Colonic mucosa (tissue), 4 donors: ENCODE results near the gene CAMK4. TPM values are rescaled to one million over a fixed set of nuclear protein-coding genes. Genes with fewer than 3 reads are reported as not detected.

ENCODE experiments used
- DNase-seq: peaks from one replicate; pipeline ENCODE4 v3.0.0-alpha.2; 2020
- H3K27ac ChIP-seq: fragments of 200-600 bp; one replicate; pipeline ENCODE4 v1.8.0; 2021
- H3K27me3 ChIP-seq: fragments of 200-600 bp; one replicate; pipeline ENCODE4 v1.8.0; 2021
- H3K36me3 ChIP-seq: fragments of 200-600 bp; one replicate; pipeline ENCODE4 v1.8.0; 2021
- H3K4me1 ChIP-seq: fragments of 200-600 bp; one replicate; pipeline ENCODE4 v1.8.0; 2021; ENCODE audit warnings: mild to moderate bottlenecking
- H3K4me3 ChIP-seq: fragments of 200-600 bp; one replicate; pipeline ENCODE4 v1.8.0; 2021
- H3K9ac ChIP-seq, 2 donors: one replicate each; pipeline ENCODE4 v1.7.0; 2013; ENCODE audit warnings: control low read depth in 2 of 2, low read depth in 2 of 2, low read length in 2 of 2
- H3K9me3 ChIP-seq: fragments of 200-600 bp; one replicate; pipeline ENCODE4 v1.8.0; 2021
- intact Hi-C: fragments of 100-400 bp; cut with DNase I; formaldehyde crosslinking; loops from one replicate; pipeline ENCODE4 v1.14.1; 2022
- total RNA-seq, 2 donors: library from RNA; stranded (reverse); fragmentation: NEBNext Ultra II Directional in 1 of 2; extraction: Animal tissue kit (Norgen Biotek cat#: 25700) in 1 of 2; gene quantifications; one replicate each; pipeline ENCODE4 v1.2.1, GENCODE V29; 2021
- TF ChIP-seq, protein P1 (sequence below): fragments of 200-600 bp; IDR thresholded peaks from one replicate; pipeline ENCODE4 v1.8.0; 2022; ENCODE audit warnings: antibody characterized with exemption, mild to moderate bottlenecking
- donor health status: healthy.
- donor health status: DM: no; HTN: no; CAD: no.
- donor health status: DM: no; HTN: no; CAD: no.

The CAMK4 gene
- total RNA-seq, 2 donors from 2014 or later = 2.4 to 2.9 TPM

GRCh38 chr5:111385970-111386831, 162.0 kb downstream of the CAMK4 start:
- TF ChIP-seq, protein P1, sequence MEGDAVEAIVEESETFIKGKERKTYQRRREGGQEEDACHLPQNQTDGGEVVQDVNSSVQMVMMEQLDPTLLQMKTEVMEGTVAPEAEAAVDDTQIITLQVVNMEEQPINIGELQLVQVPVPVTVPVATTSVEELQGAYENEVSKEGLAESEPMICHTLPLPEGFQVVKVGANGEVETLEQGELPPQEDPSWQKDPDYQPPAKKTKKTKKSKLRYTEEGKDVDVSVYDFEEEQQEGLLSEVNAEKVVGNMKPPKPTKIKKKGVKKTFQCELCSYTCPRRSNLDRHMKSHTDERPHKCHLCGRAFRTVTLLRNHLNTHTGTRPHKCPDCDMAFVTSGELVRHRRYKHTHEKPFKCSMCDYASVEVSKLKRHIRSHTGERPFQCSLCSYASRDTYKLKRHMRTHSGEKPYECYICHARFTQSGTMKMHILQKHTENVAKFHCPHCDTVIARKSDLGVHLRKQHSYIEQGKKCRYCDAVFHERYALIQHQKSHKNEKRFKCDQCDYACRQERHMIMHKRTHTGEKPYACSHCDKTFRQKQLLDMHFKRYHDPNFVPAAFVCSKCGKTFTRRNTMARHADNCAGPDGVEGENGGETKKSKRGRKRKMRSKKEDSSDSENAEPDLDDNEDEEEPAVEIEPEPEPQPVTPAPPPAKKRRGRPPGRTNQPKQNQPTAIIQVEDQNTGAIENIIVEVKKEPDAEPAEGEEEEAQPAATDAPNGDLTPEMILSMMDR = no peak
- H3K36me3 ChIP-seq = no peaks in the 10 kb centered on the region
- no peaks in the 10 kb centered on the region for H3K9me3 ChIP-seq
- H3K27me3 ChIP-seq = no peaks in the 10 kb centered on the region
- intact Hi-C loops = no loop called here
- no peaks in the 10 kb centered on the region for H3K4me1 ChIP-seq
- H3K9ac ChIP-seq = no peak overlapping the region
- DNase-seq = no peak
- H3K27ac ChIP-seq = no peak overlapping the region
- no peak overlapping the region for H3K4me3 ChIP-seq

DNA sequence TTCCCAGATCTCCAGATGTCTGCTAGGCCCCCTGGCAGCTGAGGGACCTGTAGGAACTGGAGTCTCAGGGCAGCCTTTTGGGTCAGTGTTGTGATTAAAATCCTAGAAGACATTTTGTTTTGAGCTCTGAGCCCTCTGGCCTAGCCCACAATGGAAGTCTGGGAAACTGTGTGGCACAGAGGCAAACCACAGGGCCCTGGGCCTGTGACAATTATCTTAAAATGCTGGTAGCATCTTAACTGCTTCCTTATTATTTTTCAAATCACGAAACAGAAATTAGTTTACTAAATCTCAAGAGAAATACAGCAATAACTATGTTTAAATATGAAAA, 162.6 kb downstream of the CAMK4 start:
- H3K27me3 ChIP-seq = no peaks in the 10 kb centered on the region
- no peak overlapping the region for H3K4me3 ChIP-seq
- H3K4me1 ChIP-seq = no peaks in the 10 kb centered on the region
- no peak overlapping the region for H3K27ac ChIP-seq
- TF ChIP-seq, protein P1 = no peak
- H3K36me3 ChIP-seq = no peaks in the 10 kb centered on the region
- no peak for DNase-seq
- intact Hi-C loops = no loop called here
- H3K9me3 ChIP-seq = no peaks in the 10 kb centered on the region
- no peak overlapping the region for H3K9ac ChIP-seq

DNA sequence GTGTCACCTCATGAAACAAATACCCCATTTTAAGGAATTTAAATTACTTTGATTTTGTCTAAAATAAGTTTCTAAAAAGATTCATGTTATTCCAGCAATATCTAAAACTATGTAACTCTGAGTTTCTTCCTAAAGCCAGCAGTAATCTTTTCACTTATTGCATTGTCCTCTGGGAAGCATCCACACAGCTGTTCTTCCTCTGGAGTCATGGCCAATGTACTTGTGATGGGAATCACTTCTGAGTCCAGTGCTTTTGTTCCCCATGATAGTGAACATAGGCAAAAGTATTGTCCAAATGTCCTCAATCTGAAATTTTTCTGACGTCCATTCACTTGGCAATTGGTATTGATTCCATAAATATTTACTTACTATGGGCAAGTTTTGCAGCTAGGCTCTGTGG, 163.2 kb downstream of the CAMK4 start:
- intact Hi-C loops = no loop called here
- Histone ChIP-seq H3K9ac (no peak overlapping the region), H3K27me3 (no peaks in the 10 kb centered on the region), H3K4me3 (no peak overlapping the region), H3K4me1 (no peaks in the 10 kb centered on the region), H3K9me3 (no peaks in the 10 kb centered on the region), H3K27ac (no peak overlapping the region), H3K36me3 (no peaks in the 10 kb centered on the region)
- TF ChIP-seq, protein P1 = no peak
- no peak for DNase-seq

GRCh38 chr5:111389390-111390082, 165.4 kb downstream of the CAMK4 start:
- H3K27ac ChIP-seq = no peak overlapping the region
- H3K9me3 ChIP-seq = no peaks in the 10 kb centered on the region
- TF ChIP-seq, protein P1 = no peak
- H3K4me3 ChIP-seq = no peak overlapping the region
- no peaks in the 10 kb centered on the region for H3K36me3 ChIP-seq
- H3K9ac ChIP-seq = no peak overlapping the region
- intact Hi-C loops = no loop called here
- no peaks in the 10 kb centered on the region for H3K4me1 ChIP-seq
- H3K27me3 ChIP-seq = no peaks in the 10 kb centered on the region
- no peak for DNase-seq

- H3K36me3 ChIP-seq = no peaks in the 10 kb centered on the region
- H3K9ac ChIP-seq = no peak overlapping the region
- TF ChIP-seq, protein P1 = no peak
- H3K9me3 ChIP-seq = no peaks in the 10 kb centered on the region
- intact Hi-C loops = no loop called here
- no peak overlapping the region for H3K4me3 ChIP-seq
- DNase-seq = no peak
- no peaks in the 10 kb centered on the region for H3K4me1 ChIP-seq
- H3K27me3 ChIP-seq = no peaks in the 10 kb centered on the region
- no peak overlapping the region for H3K27ac ChIP-seq
Measured at GRCh38 chr5:111392181-111392580, 168.0 kb downstream of the CAMK4 start.
